ENCODE measurements around the gene NCKAP1.
"Not testable (repeated sequence)": the region's sequence is repeated elsewhere in the genome, so short reads cannot be mapped to it uniquely, and the experiment has no call there.

Gene NCKAP1

GRCh38 chr2:183017845-183018244, 20.4 kb downstream of the NCKAP1 start:
- H3K4me3 ChIP-seq, H3K27ac ChIP-seq: not testable (repeated sequence)

GRCh38 chr2:183014005-183014404, 24.3 kb downstream of the NCKAP1 start:
- Histone ChIP-seq H3K27ac (no peak overlapping the region), H3K4me3 (no peak overlapping the region)

DNA sequence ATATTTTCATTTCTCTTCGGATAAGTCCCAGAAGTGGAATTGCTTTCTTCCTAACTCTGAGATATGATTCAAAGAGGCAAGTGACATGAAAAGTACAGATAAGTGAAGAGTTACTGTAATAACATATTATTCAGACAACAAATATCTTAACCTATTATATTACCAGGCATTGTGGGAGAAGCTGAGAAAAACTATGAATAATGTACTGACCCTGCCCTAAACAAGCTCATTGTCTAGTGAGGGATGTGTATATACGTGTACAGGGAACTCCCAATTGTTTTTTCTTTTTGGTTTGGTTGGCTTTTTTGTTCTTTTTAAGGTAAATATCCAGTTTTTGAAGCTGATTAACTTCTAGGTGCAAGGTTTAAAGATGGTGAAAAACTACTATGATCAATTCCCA, 26.5 kb downstream of the NCKAP1 start:
- Histone ChIP-seq H3K27ac (no peak overlapping the region), H3K4me3 (no peak overlapping the region)

- Histone ChIP-seq H3K27ac (no peak overlapping the region), H3K4me3 (no peak overlapping the region)
Observed at GRCh38 chr2:183010112-183010511, 28.1 kb downstream of the NCKAP1 start.

DNA sequence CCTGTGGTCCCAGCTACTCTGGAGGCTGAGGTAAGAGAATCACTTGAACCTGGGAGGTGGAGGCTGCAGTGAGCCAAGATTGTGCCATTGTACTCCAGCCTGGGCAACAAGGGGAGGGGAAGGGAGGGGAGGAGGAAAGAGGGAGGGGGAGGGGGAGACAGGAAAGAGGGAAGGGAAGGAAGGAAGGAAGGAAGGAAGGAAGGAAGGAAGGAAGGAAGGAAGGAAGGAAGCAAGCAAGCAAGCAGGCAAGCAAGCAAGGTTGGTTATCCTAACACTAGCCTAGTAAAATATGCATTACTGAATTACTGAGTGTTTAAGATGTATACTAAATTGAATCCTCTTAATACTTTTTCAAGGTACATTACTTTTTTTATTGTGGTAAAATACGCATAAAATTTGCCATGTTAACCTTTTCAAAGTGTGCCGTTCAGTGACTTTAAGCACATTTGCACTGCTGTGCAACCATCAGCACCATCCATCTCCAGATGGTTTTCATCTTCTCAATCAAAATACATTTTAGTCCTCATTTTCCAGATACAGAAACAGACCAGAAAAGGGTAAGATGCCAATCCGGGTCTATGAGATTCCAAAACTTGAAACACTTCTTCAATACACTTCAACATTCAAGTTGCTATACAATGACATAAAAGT, 28.9 kb downstream of the NCKAP1 start:
- no peak overlapping the region for H3K27ac ChIP-seq
- H3K4me3 ChIP-seq: no peak overlapping the region

DNA sequence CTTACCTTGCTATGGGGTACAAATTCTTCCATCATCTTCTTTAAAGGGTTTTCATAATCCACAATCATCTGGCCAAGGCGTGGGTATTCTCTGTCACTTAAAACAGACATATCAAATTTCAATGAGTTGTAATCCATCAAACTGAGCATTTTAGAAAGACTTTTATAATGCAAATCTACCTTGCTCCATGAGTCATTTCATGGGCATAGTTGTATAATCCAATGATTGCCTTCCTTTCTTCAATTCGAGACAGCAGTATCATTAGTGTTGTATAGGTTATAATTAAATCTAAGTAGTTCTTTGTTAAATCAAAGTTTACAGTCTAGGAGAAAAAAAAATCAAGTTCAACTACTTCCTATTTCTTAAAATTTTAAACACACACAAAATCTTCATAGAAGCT, 36.3 kb downstream of the NCKAP1 start:
- Histone ChIP-seq H3K27ac (no peak overlapping the region), H3K4me3 (no peak overlapping the region)

DNA sequence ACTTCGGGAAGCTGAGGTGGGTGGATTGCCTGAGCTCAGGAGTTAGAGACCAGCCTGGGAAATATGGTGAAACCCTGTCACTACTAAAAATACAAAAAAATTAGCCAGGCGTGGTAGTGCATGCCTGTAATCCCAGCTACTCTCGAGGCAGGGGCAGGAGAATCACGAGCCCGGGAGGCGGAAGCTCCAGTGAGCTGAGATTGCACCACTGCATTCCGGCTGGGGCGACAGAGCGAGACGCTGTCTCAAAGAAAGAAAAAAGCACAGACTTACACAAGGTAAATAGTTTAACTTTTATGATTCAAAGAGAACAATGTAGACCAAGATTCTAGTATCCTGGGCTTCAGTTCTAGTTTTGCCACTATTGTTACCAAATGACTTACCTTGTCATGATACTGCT, 37.4 kb downstream of the NCKAP1 start:
- Histone ChIP-seq H3K27ac (no peak overlapping the region), H3K4me3 (no peak overlapping the region)

DNA sequence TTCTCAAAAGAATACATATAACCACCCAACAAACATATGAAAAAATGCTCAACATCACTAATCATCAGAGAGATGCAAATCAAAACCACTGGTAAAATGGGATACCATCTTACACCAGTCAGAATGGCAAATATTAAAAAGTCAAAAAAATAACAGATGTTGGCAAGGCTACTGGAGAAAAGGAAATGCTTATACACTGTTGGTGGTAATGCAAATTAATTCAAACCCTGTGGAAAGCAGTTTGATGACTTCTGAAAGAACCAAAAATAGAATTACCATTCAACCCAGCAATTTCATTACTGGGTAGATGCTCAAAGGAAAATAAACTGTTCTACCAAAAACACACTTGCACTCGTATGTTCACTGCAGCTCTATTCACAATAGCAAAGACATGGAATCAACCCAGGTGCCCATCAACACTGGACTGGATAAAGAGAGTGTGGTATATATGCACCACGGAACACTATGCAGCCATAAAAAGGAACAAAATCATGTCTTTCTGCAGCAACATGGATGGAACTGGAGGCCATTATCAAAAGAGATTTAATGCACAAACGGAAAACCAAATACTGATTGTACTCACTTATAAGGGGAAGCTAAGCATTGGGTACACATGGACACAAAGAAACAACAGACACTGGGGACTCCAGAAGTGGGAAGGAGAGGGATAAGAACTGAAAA, 38.8 kb downstream of the NCKAP1 start:
- no peak overlapping the region for H3K27ac ChIP-seq

DNA sequence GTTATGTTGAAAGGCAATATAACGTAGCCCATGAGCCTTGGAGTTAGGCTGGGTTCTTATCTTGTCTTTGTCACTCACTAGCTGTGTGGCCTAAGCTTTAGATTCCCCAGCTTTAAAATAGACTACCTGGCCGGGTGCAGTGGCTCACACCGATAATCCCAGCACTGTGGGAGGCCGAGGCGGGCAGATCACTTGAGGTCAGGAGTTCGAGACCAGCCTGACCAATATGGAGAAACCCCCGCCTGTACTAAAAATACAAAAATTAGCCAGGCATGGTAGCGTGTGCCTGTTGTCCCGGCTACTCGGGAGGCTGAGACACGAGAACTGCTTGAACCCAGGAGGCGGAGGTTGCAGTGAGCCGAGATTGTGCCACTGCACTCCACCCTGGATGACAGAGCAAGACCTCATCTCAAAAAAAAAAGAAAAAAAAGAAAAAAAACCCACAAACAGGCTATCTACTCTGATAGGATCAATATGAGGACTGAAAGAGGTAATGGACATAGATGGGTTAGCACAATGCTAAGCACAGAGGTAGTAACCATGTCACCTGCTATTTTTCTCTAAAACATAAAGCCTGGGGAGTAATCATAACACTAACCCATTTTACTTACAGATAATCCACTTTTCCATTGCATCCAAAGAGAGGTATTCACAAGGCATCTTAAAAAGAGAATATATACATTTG, 43.9 kb downstream of the NCKAP1 start:
- H3K27ac ChIP-seq: no peak overlapping the region
- H3K4me3 ChIP-seq: no peak overlapping the region

More for the DNA sequence above, 38.8 kb downstream of the NCKAP1 start:
- H3K4me3 ChIP-seq: no peak overlapping the region

DNA sequence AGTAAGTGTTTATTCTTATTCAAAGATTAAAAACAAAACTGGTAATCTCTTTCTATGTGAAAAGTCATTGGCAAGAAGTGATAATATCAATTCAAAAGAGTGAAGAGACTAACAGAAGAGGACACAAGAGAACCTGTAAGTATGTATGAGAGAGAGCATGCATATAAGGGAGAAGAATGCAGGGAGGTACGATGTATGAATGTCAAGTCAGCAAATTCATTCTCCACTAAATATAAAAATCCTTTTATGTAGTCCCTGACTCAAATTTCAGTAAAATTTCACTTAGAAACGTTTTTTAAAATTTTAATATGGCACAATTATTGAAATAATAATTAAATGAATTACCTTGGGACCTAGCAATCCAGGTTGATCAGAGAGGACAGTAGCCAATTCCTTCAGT, 55.3 kb downstream of the NCKAP1 start:
- H3K27ac ChIP-seq: no peak overlapping the region

DNA sequence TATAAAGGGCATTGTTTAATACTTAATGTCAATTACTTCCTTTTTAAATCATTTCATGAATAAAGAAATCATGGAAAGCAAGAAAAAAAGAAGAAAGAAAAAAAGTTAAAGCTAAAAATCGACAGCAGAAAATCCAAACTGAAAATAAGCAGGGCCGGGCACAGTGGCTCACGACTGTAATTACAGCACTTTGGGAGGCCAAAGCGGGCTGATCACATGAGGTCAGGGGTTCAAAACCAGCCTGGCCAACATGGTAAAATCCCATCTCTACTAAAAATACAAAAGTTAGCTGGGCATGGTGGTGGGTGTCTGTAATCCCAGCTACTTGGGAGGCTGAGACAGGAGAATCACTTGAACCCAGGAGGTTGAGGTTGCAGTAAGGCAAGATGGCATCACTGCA, 56.8 kb downstream of the NCKAP1 start:
- H3K4me3 ChIP-seq, H3K27ac ChIP-seq: not testable (repeated sequence)

More for the DNA sequence above, 55.3 kb downstream of the NCKAP1 start:
- no peak overlapping the region for H3K4me3 ChIP-seq

- Histone ChIP-seq H3K4me3 (no peak overlapping the region), H3K27ac (no peak overlapping the region)
Observed at GRCh38 chr2:182980652-182981051, 57.6 kb downstream of the NCKAP1 start.

DNA sequence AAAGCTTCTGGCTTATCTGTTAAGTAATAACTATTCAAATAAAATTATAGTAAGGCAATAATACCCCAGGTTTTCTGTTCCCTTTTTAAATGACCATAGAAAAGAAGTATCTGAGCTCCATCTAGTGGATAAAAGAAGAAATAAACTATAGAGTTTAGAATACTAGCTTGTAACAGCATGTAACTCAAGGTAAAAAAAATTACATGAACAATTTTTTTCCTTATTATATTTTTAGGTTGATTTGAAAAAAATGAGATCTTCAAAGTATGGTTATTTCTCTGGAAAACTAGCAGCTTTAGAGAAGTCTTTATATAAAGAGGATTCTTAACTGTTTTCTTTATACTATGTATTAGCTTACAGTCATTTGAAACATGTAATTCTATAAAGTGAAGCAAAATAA, 58.1 kb downstream of the NCKAP1 start:
- no peak overlapping the region for H3K27ac ChIP-seq
- H3K4me3 ChIP-seq: no peak overlapping the region

DNA sequence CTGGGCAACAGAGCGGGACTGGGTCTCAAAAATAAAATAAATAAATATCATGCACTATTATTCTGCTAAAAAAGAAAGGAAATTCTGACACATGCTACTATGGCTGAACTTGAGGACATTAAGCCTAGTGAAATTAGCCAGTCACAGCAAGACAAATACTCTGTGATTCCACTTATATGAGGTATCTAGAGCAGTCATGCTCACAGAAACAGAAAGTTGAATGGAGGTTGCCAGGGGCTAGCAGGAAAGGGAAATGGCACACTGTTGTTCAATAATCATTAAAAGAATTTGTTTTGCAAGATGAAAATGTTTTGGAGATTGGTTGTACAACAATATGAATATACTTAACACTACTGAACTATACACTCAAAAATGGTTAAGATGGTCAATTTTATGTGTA, 60.8 kb downstream of the NCKAP1 start:
- no peak overlapping the region for H3K27ac ChIP-seq
- H3K4me3 ChIP-seq: no peak overlapping the region

DNA sequence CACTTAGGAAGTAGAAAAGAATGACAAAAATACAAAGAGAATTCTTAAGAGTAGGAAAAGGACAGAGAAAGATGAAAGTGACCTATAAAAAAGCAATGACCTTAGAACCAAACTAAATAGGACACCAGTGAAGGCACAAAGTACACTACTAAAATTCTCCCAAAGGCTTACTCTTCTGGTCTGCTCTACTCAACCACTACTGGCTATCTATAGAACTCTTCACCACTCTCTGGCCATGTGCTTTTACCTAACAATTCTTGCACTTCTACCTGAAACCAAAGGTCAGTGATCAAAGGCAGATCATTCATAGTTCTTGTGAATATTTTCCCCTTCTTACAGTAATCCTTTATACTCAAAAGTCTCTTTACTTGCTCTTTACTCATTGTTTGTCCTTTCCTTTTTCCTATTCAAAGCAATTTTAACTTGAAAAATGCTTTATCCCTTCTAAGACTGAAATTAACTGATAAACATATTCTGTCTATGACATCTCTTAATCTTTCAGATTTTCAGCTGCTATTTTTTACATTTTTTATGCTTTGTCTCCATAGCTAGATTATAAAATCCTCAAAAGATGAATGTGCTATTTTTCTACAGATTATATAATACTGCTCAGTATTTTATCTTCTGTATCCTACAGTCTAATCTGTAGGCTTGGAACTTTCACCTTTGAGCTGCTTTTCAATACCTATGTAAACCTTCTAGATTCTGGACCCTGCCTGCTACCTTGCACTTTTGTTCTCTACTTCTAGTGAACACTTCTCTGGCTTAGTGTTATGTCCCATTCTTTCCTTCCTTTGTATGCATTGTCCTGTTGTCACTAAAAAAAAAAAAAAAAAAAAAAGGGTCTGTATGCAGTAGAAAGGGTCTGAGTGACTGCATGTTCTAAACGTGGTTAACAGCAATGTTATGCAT, 64.6 kb downstream of the NCKAP1 start:
- peak overlapping the region in 1 of 21 experiments; percentile 54 for H3K27ac ChIP-seq
- H3K4me3 ChIP-seq: no peak overlapping the region

DNA sequence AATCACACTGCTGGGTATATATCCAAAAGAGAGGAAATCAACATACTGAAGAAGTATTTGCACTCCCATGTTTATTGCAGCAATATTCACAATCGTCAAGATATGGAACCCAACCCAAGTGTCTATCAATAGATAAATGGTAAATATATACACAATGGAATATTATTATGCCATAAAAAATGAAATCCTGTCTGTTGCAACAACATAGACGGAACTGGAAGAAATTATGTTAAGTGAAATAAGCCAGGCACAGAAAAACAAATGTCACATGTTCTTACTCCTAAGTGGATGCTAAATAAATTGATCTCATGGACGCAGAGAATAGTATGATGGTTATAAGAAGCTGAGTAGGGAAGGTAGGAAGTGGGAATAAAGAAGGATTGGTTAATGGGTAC, 65.7 kb downstream of the NCKAP1 start:
- H3K27ac ChIP-seq: no peak overlapping the region
- no peak overlapping the region for H3K4me3 ChIP-seq

- H3K4me3 ChIP-seq: no peak overlapping the region
- H3K27ac ChIP-seq: no peak overlapping the region
Observed at GRCh38 chr2:182971820-182972547, 66.3 kb downstream of the NCKAP1 start.

DNA sequence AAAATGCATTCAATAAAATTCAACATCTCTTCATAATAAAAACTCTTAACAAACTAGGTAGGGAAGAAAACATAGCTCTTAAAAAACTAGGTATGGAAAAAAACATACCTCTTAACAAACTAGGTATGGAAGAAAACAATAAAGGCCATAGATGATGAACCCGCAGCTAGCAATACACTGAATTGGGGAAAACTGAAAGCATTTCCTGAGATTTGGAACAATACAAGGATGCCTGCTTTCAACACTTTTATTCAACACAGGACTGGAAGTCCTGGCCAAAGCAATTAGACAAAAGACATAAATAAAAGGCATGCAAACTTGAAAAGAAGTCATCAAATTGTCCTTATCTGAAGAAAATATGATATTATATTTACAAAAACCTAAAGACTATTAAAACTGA, 67.8 kb downstream of the NCKAP1 start:
- H3K27ac ChIP-seq: no peak overlapping the region
- no peak overlapping the region for H3K4me3 ChIP-seq

DNA sequence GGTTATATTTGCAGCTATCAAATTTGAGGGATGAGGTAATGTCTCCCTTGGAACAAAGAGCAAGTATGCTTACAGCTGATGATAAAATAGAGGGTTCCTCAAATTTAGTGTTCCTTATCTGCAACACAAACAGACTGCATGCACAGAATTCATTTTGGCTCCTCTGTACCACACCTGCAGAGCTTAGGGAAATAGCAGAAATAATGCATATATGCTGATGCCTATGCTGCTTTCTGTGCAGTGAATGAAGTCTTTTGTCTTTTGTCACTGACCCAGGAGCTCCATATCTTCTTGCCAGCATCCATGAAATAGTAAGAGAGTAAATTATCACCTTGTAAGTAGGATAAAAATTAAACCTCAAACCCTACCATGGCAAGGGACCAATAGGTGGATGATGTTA, 69.8 kb downstream of the NCKAP1 start:
- Histone ChIP-seq H3K27ac (no peak overlapping the region), H3K4me3 (no peak overlapping the region)

GRCh38 chr2:182966356-182966755, 71.9 kb downstream of the NCKAP1 start:
- H3K27ac ChIP-seq, H3K4me3 ChIP-seq: not testable (repeated sequence)

Data from skin epidermis (tissue), 12 donors.